Activated CD4-positive, CD25-positive, alpha-beta regulatory T cell treated with anti-CD3 and anti-CD28 coated beads, Interleukin-2, amount 50 U/mL, for 72 hours (primary cell): Measurements from ENCODE around the gene HOXB2.

Experiments
- DNase-seq: peaks from one replicate; pipeline ENCODE4 v3.0.0; 2021

Gene HOXB2

GRCh38 chr17:48565022-48565554 is 20.2 kb upstream of the HOXB2 start:
- no peak for DNase-seq

- no peak for DNase-seq
These were observed 19.5 kb upstream of the HOXB2 start for GRCh38 chr17:48564188-48565021.

- no peak for DNase-seq
These were observed 18.9 kb upstream of the HOXB2 start for GRCh38 chr17:48563867-48564187.

GRCh38 chr17:48563385-48563838 is 18.5 kb upstream of the HOXB2 start:
- DNase-seq = no peak

GRCh38 chr17:48562934-48563333 is 18.0 kb upstream of the HOXB2 start:
- DNase-seq = no peak

GRCh38 chr17:48561884-48562810 is 17.2 kb upstream of the HOXB2 start:
- no peak for DNase-seq

GRCh38 chr17:48559840-48560817 is 15.2 kb upstream of the HOXB2 start:
- no peak for DNase-seq

GRCh38 chr17:48559122-48559839 is 14.4 kb upstream of the HOXB2 start:
- DNase-seq = no peak

- no peak for DNase-seq
These were observed 13.9 kb upstream of the HOXB2 start for GRCh38 chr17:48558831-48559121.

- no peak for DNase-seq
These were observed 13.3 kb upstream of the HOXB2 start for GRCh38 chr17:48558057-48558830.

- DNase-seq = no peak
These were observed 11.9 kb upstream of the HOXB2 start for GRCh38 chr17:48556576-48557401.

- no peak for DNase-seq
These were observed 11.3 kb upstream of the HOXB2 start for GRCh38 chr17:48556229-48556575.

GRCh38 chr17:48555258-48556228 is 10.6 kb upstream of the HOXB2 start:
- DNase-seq = no peak

- DNase-seq = no peak
These were observed 9.7 kb upstream of the HOXB2 start for GRCh38 chr17:48554412-48555257.

GRCh38 chr17:48553826-48554225 is 8.9 kb upstream of the HOXB2 start:
- no peak for DNase-seq

- no peak for DNase-seq
These were observed 8.3 kb upstream of the HOXB2 start for GRCh38 chr17:48553190-48553547.

- DNase-seq = no peak
These were observed 7.7 kb upstream of the HOXB2 start for GRCh38 chr17:48552466-48553189.
